Measurements from ENCODE around the gene DMP1.
A peak's percentile ranks its signal among the peaks of the same experiment; 100 is the strongest.

Gene DMP1

DNA sequence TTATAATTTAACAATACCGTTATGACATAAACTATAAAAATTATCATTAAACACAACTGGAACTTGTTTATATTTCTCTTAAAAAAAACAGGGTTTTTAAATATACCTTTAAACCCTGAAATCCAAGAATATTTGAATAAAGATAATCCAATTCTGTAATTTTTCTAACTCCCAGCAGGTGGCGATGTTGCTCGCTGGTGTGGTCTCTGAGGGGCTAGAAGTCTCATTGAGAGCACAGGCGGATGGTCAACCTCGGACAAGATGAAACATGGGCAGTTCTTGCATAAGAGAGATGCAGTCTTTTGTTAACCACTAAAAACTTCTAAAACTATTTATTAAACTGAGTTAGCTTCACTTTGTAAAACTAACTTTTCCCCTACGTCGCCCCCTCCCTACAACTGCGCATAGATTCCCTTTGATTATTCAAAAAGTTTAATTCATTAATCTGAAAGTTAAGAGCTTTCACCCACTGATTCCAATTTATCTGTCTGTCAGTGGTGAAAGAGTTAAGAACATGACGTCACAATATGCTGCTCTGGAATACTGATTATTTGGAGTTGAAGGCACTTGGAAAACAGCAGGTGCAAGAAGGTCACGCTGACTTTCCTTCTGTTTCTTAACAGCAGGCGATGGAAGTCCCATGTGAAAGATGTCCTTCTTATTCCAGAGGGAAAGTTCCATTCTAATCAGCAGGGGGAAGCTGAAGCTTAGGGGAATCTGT, 29.5 kb downstream of the DMP1 start:
- TF ChIP-seq ZIC2 (tag by site-specific recombination; IDR thresholded peaks at IDR 0.05), result peak; percentile 42; the same call in 1 of the 2 replicates
- TF ChIP-seq ZNF621 (tag by site-specific recombination; IDR thresholded peaks at IDR 0.05), result no peak
- no peak for TF ChIP-seq ZNF610 (tag by site-specific recombination; IDR thresholded peaks at IDR 0.05; ENCODE audit: borderline replicate concordance)
- TF ChIP-seq TRIM28 (IDR thresholded peaks at IDR 0.05; ENCODE audit: borderline replicate concordance, low read length), result peak; percentile 39; the same call in 1 of the 2 replicates
- peak; percentile 43; the same call in 1 of the 2 replicates for TF ChIP-seq ATF2 (tag by site-specific recombination; IDR thresholded peaks at IDR 0.05; ENCODE audit: low read depth)
- TF ChIP-seq CTCF (tag by site-specific recombination; IDR thresholded peaks at IDR 0.05), result peak; percentile 20; the same call in 1 of the 2 replicates
- peak; percentile 53 for TF ChIP-seq ZNF654 (tag by site-specific recombination; IDR thresholded peaks at IDR 0.05; ENCODE audit: low read depth)
- TF ChIP-seq, protein P1, sequence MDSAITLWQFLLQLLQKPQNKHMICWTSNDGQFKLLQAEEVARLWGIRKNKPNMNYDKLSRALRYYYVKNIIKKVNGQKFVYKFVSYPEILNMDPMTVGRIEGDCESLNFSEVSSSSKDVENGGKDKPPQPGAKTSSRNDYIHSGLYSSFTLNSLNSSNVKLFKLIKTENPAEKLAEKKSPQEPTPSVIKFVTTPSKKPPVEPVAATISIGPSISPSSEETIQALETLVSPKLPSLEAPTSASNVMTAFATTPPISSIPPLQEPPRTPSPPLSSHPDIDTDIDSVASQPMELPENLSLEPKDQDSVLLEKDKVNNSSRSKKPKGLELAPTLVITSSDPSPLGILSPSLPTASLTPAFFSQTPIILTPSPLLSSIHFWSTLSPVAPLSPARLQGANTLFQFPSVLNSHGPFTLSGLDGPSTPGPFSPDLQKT (IDR thresholded peaks at IDR 0.05; ENCODE audit: borderline replicate concordance, low read depth, low read length), result no peak

DNA sequence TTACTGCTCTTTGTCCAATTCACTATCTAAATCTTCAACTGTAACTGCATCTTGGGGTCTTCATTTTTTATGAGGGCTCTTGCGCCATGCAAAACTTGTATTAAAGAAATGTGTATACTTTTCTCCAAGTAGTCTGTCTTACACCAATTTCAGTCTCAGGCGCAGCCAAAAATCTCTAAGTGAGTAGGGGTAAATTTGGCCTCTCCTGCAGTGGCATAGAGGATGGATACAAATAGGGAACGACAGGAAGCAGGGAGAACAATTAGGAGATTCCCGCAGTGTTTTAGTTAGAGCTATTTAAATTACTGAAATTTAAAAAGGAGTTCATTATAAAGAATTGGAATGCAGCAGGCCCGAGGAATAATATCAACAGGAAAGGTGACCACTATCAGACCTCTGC, 30.2 kb downstream of the DMP1 start:
- no peaks in the 10 kb centered on the region for H3K4me1 ChIP-seq (ENCODE audit: control insufficient read depth, insufficient read depth, low read length)
- no peak overlapping the region for H3K27ac ChIP-seq (ENCODE audit: extremely low read depth, low read depth, low read length)
- H3K9me3 ChIP-seq (ENCODE audit: control insufficient read depth, insufficient read depth, low read depth, low read length), result no peaks in the 10 kb centered on the region
- ChIA-PET POLR2A (no interaction called here), CTCF (interaction anchor here (0.6 to 4.5 kb wide), 15 partner anchors 8 to 1341 kb away, joined by 3 to 39 read pairs (median 3); no protein-coding TSS in a partner anchor)
- no peak overlapping the region for H3K4me3 ChIP-seq (ENCODE audit: low read depth, low read length)
- H3K36me3 ChIP-seq (ENCODE audit: control insufficient read depth in 2 of 2, insufficient read depth in 1 of 2, low read length in 2 of 2), result no peaks in the 10 kb centered on the region
- TF ChIP-seq ZNF280D (tag by site-specific recombination; IDR thresholded peaks at IDR 0.05), result no peak
- TF ChIP-seq ZIC2 (tag by site-specific recombination; IDR thresholded peaks at IDR 0.05), result no peak
- TF ChIP-seq ZNF785 (tag by site-specific recombination; IDR thresholded peaks at IDR 0.05), result no peak
- no peak for TF ChIP-seq ZNF324 (tag by site-specific recombination; IDR thresholded peaks at IDR 0.05)
- TF ChIP-seq IKZF3 (tag by site-specific recombination; IDR thresholded peaks at IDR 0.05), result no peak
- no peak for TF ChIP-seq ZNF473 (tag by site-specific recombination; IDR thresholded peaks at IDR 0.05)
- no peak for TF ChIP-seq ZNF280C (tag by site-specific recombination; IDR thresholded peaks at IDR 0.05)
- no peak for TF ChIP-seq ZNF146 (tag by site-specific recombination; IDR thresholded peaks at IDR 0.05)
- no peak for TF ChIP-seq ZNF600 (tag by site-specific recombination; IDR thresholded peaks at IDR 0.05)
- no peak for TF ChIP-seq REPIN1 (tag by site-specific recombination; IDR thresholded peaks at IDR 0.05; ENCODE audit: low read depth)
- TF ChIP-seq ZNF521 (tag by site-specific recombination; IDR thresholded peaks at IDR 0.05), result no peak
- TF ChIP-seq OVOL3 (tag by site-specific recombination; IDR thresholded peaks at IDR 0.05), result no peak
- TF ChIP-seq ZNF664 (tag by site-specific recombination; IDR thresholded peaks at IDR 0.05), result no peak
- no peak for TF ChIP-seq MEIS1 (CRISPR knock-in tag; IDR thresholded peaks at IDR 0.05; ENCODE audit: borderline replicate concordance)

More for the DNA sequence above, 29.5 kb downstream of the DMP1 start:
- ChIA-PET CTCF (interaction anchor here (0.6 to 4.5 kb wide), 13 partner anchors 9 to 479 kb away, joined by 3 to 39 read pairs (median 5); no protein-coding TSS in a partner anchor), POLR2A (no interaction called here)
- Histone ChIP-seq H3K9me3 (ENCODE audit: control insufficient read depth, insufficient read depth, low read depth, low read length) (no peaks in the 10 kb centered on the region), H3K4me1 (ENCODE audit: control insufficient read depth, insufficient read depth, low read length) (no peaks in the 10 kb centered on the region), H3K27ac (ENCODE audit: extremely low read depth, low read depth, low read length) (no peak overlapping the region), H3K4me3 (ENCODE audit: low read depth, low read length) (no peak overlapping the region), H3K36me3 (ENCODE audit: control insufficient read depth in 2 of 2, insufficient read depth in 1 of 2, low read length in 2 of 2) (no peaks in the 10 kb centered on the region)
